ENCODE measurements around the gene OXT.

OXT gene

DNA sequence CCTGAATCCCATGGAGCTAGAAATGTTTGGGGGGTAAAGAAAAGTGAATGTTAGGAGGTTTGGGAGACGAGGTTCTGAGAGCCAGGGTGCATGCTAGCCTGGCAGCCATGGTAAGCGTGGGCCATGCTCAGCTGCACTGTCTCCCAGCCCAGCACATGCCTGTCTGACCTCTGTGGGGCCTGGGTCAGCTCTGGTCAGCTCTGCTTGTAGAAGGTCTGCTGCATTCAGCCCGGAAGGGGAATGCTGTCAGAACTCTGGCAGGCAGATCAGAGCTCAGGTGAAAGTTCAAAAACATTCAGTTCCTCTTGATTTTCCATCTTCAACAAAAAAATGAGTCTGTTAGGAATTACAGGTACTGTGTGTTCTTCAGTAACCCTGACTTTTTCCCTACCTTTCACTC, 33.8 kb upstream of the OXT start:
- no peak for DNase-seq (ENCODE audit: low read depth)
- TF ChIP-seq, protein P1, sequence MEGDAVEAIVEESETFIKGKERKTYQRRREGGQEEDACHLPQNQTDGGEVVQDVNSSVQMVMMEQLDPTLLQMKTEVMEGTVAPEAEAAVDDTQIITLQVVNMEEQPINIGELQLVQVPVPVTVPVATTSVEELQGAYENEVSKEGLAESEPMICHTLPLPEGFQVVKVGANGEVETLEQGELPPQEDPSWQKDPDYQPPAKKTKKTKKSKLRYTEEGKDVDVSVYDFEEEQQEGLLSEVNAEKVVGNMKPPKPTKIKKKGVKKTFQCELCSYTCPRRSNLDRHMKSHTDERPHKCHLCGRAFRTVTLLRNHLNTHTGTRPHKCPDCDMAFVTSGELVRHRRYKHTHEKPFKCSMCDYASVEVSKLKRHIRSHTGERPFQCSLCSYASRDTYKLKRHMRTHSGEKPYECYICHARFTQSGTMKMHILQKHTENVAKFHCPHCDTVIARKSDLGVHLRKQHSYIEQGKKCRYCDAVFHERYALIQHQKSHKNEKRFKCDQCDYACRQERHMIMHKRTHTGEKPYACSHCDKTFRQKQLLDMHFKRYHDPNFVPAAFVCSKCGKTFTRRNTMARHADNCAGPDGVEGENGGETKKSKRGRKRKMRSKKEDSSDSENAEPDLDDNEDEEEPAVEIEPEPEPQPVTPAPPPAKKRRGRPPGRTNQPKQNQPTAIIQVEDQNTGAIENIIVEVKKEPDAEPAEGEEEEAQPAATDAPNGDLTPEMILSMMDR (IDR thresholded peaks at IDR 0.05; ENCODE audit: control insufficient read depth, insufficient read depth, low read depth, low read length, missing control alignments): no peak
- no peak overlapping the region for H3K4me3 ChIP-seq (ENCODE audit: control insufficient read depth, low read depth, low read length)

DNA sequence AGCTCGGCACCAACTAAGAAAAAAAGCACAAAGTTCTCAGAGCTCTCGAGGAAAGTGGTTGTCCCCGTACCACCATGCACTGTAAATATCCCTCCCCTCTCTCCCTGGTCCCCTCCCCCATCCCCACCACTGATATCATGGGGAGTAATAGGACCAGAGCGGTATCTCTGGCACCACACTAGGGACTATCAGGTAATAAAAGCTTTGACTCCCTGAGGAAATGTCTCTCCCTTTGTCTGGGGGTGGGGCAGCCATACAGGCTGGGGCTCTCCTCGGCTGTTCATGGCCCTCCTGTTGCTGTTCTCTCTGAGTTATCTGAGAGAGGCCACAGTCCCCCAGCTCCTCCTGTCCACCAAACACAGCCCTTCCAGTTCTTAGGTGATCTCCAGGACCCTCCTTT, 33.0 kb upstream of the OXT start:
- no peak for DNase-seq (ENCODE audit: low read depth)
- TF ChIP-seq, protein P1 (IDR thresholded peaks at IDR 0.05; ENCODE audit: control insufficient read depth, insufficient read depth, low read depth, low read length, missing control alignments): no peak
- H3K4me3 ChIP-seq (ENCODE audit: control insufficient read depth, low read depth, low read length): no peak overlapping the region

DNA sequence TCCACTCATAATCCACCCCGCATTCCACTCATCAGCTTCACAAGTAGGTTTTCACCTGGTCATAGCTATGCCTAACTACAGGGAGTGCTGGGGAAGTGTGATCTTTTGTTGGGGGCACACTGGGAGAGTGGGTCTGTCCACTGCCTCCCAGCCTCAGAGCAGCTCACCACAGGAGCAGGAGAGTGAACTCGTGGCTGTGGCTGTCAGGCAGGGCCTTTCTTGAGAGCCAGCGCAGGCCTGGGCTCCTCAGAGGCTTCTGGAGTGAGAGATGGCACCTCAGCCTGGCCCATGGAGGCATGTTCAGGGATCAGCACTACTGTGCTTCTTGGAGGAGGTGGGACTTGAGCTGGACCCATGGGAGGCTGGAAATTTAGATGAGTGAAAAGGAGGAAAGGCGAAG, 32.0 kb upstream of the OXT start:
- no peak for DNase-seq (ENCODE audit: low read depth)
- TF ChIP-seq, protein P1 (IDR thresholded peaks at IDR 0.05; ENCODE audit: control insufficient read depth, insufficient read depth, low read depth, low read length, missing control alignments): no peak
- no peak overlapping the region for H3K4me3 ChIP-seq (ENCODE audit: control insufficient read depth, low read depth, low read length)

DNA sequence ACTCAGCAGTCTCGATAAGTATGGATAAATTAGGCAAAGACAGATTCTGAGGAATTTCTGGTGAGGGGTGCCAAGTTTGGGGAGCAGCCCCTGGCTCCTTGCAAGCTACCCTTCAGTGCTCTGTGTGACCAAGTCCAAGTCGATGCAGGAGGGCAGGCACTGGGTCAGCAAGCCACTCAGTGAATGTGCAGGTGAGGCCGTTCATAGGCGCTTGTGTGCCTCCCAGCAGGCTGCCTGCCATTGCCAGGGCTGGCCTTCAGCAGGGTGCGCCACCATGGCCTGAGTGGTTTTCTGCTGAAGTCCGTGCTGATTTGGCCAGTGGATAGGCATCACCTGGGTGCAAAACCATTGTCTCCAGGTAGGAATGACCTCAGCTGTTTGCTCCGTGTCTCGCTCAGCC, 31.3 kb upstream of the OXT start:
- TF ChIP-seq, protein P1 (IDR thresholded peaks at IDR 0.05; ENCODE audit: control insufficient read depth, insufficient read depth, low read depth, low read length, missing control alignments): no peak
- no peak for DNase-seq (ENCODE audit: low read depth)
- no peak overlapping the region for H3K4me3 ChIP-seq (ENCODE audit: control insufficient read depth, low read depth, low read length)

DNA sequence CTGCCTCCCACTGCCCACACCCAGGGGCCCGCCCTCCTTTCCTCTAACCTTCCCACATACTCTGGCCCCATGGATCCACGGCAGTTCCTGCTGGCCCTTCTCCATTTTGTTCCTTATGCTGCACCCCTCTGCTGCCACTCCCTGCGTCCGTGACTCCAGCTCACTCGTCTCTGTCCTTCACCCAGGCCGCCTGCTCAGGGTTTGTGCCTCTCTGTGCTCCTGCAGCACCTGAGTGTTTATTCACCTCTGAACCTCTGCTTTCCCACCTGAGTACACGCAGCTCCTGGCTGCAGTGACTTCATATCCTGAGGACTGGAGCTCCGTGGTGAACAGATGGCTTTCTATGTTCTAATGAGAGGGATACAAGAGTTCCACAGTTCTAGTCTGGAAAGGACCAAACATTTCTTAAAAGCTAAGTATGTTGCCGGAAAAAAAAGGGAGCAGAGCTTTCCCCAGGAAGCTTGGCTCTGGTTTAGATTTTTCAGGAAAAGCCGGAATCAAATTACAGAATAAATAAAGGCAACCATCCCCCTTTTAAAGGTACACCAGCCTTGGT, 29.5 kb upstream of the OXT start:
- DNase-seq (ENCODE audit: low read depth): no peak
- TF ChIP-seq, protein P1 (IDR thresholded peaks at IDR 0.05; ENCODE audit: control insufficient read depth, insufficient read depth, low read depth, low read length, missing control alignments): no peak
- H3K4me3 ChIP-seq (ENCODE audit: control insufficient read depth, low read depth, low read length): no peak overlapping the region

DNA sequence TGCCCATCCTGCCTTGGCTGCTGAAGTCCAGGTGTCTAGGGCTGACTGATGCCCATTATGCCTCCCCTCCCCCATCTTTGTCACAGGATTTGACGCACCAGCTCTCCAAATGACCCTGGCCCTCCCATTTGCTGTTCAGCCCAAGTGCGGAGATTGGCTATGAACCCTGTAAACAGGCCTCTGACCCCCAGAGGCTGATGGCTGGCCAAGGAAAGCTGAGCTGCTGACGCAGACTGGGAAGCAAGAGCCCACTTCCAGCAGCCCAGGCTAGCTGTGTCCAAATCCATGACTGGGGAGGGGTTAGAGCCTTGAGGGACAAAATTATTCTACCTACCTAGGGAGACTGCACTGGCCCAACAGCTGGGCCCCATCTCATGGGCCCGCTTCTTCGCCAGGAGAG, 28.8 kb upstream of the OXT start:
- DNase-seq (ENCODE audit: low read depth): no peak
- TF ChIP-seq, protein P1 (IDR thresholded peaks at IDR 0.05; ENCODE audit: control insufficient read depth, insufficient read depth, low read depth, low read length, missing control alignments): no peak
- H3K4me3 ChIP-seq (ENCODE audit: control insufficient read depth, low read depth, low read length): no peak overlapping the region

DNA sequence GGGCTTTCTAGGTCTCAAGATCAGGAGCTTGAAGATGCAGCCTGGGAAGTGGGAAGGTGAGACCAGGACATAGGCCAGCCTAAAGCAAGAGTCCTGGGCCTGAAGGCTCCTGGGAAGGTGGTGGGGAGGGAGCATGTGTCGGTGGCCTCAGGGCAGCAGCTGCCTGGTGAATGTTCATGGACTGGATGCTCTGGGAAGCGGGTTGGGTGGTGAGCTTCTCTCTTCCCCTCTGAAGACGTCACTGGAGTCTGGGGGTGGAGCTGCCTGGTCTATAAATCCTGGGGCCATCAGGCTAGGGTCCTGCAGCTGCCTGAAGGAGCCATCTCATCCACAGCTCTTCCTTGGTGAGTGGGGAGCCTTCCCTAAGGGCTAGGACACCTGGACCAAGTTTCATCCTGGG, 28.1 kb upstream of the OXT start, which contains the start of gene GNRH2:
Gene GNRH2, plus strand, starts transcription at position 301 of the 400 bp plus-strand sequence. CDS start 793 bp downstream, outside the sequence.
- DNase-seq (ENCODE audit: low read depth): no peak
- no peak within 1 kb of the TSS for H3K4me3 ChIP-seq (ENCODE audit: control insufficient read depth, low read depth, low read length)
- TF ChIP-seq, protein P1 (IDR thresholded peaks at IDR 0.05; ENCODE audit: control insufficient read depth, insufficient read depth, low read depth, low read length, missing control alignments): no peak

All from AG09309 (cell line).